ENCODE measurements around the gene PPFIA3. TPM values are rescaled to one million over a fixed set of nuclear protein-coding genes. Genes with fewer than 3 reads are reported as not detected.

The PPFIA3 gene
- total and polyA plus RNA-seq, 8 donors, result 0.45 to 19.7 (median 7.6) TPM

GRCh38 chr19:49186108-49186507 lies 66.8 kb downstream of the PPFIA3 start:
- H3K27me3 ChIP-seq, result no peaks in the 10 kb centered on the region
- no peaks in the 10 kb centered on the region for H3K9me3 ChIP-seq
- TF ChIP-seq EP300 (IDR thresholded peaks at IDR 0.05) (no peak), POLR2AphosphoS5 (IDR thresholded peaks at IDR 0.05) (no peak), CTCF (IDR thresholded peaks at IDR 0.05) (no peak), POLR2A (IDR thresholded peaks at IDR 0.05) (no peak)
- H3K36me3 ChIP-seq, result peaks cover 26 to 97% (median 90%) of the 10 kb centered on the region in 4 donors
- intact Hi-C loops (cut with DNase I; ENCODE audit: low total_unique reads), result no loop called here
- peak in 1 of 2 donors; percentile 41 for DNase-seq
- peak overlapping the region in 1 of 5 donors; percentile 8 for H3K27ac ChIP-seq
- WGBS, 5 donors, result 61 to 81% (median 78%) methylated on average over 5 of the region's 5 CpGs
- no peaks in the 10 kb centered on the region for H3K4me1 ChIP-seq
- no peak overlapping the region for H3K4me3 ChIP-seq

- no peak for TF ChIP-seq CTCF (IDR thresholded peaks at IDR 0.05)
- TF ChIP-seq EP300 (IDR thresholded peaks at IDR 0.05), result no peak
- no peak for TF ChIP-seq POLR2A (IDR thresholded peaks at IDR 0.05)
- TF ChIP-seq POLR2AphosphoS5 (IDR thresholded peaks at IDR 0.05), result no peak
- 85 to 93% (median 89%) methylated on average over 21 of the region's 21 CpGs for WGBS, 5 donors
- no peaks in the 10 kb centered on the region for H3K9me3 ChIP-seq
- no peaks in the 10 kb centered on the region for H3K4me1 ChIP-seq
- no peak for DNase-seq
- H3K4me3 ChIP-seq, result no peak overlapping the region
- H3K27ac ChIP-seq, result peak overlapping the region in 1 of 5 donors; percentile 32
- peaks cover 39 to 98% (median 92%) of the 10 kb centered on the region in 4 donors for H3K36me3 ChIP-seq
- no peaks in the 10 kb centered on the region for H3K27me3 ChIP-seq
- intact Hi-C loops (cut with DNase I; ENCODE audit: low total_unique reads), result no loop called here
These were observed 69.4 kb downstream of the PPFIA3 start for GRCh38 chr19:49188626-49189200.

GRCh38 chr19:49189259-49189658 lies 69.9 kb downstream of the PPFIA3 start:
- Histone ChIP-seq H3K9me3 (no peaks in the 10 kb centered on the region), H3K36me3 (peaks cover 39 to 98% (median 92%) of the 10 kb centered on the region in 4 donors)

GRCh38 chr19:49190781-49191180 lies 71.4 kb downstream of the PPFIA3 start:
- intact Hi-C loops (cut with DNase I; ENCODE audit: low total_unique reads), result no loop called here
- no peaks in the 10 kb centered on the region for H3K27me3 ChIP-seq
- DNase-seq, result no peak
- no peaks in the 10 kb centered on the region for H3K4me1 ChIP-seq
- no peak overlapping the region for H3K27ac ChIP-seq
- no peak overlapping the region for H3K4me3 ChIP-seq
- H3K9me3 ChIP-seq, result no peaks in the 10 kb centered on the region
- peaks cover 39 to 96% (median 88%) of the 10 kb centered on the region in 4 donors for H3K36me3 ChIP-seq
- TF ChIP-seq EP300 (IDR thresholded peaks at IDR 0.05) (no peak), POLR2A (IDR thresholded peaks at IDR 0.05) (no peak), POLR2AphosphoS5 (IDR thresholded peaks at IDR 0.05) (no peak), CTCF (IDR thresholded peaks at IDR 0.05) (no peak)
- WGBS, 5 donors, result 87 to 96% (median 94%) methylated on average over 3 of the region's 3 CpGs

More at GRCh38 chr19:49189259-49189658, 69.9 kb downstream of the PPFIA3 start:
- TF ChIP-seq POLR2AphosphoS5 (IDR thresholded peaks at IDR 0.05), result no peak
- TF ChIP-seq POLR2A (IDR thresholded peaks at IDR 0.05), result no peak
- TF ChIP-seq EP300 (IDR thresholded peaks at IDR 0.05), result no peak
- TF ChIP-seq CTCF (IDR thresholded peaks at IDR 0.05), result no peak
- H3K27ac ChIP-seq, result peak overlapping the region in 1 of 5 donors; percentile 32
- intact Hi-C loops (cut with DNase I; ENCODE audit: low total_unique reads), result no loop called here
- WGBS, 5 donors, result 76 to 89% (median 85%) methylated on average over 5 of the region's 5 CpGs
- no peak overlapping the region for H3K4me3 ChIP-seq
- no peaks in the 10 kb centered on the region for H3K27me3 ChIP-seq
- no peaks in the 10 kb centered on the region for H3K4me1 ChIP-seq
- no peak for DNase-seq
